Calu3 (cell line): Measurements from ENCODE around the gene ZDHHC18. TPM values are rescaled to one million over a fixed set of nuclear protein-coding genes. Genes with fewer than 3 reads are reported as not detected.
A peak's percentile ranks its signal among the peaks of the same experiment; 100 is the strongest.
"Not testable (repeated sequence)": the region's sequence is repeated elsewhere in the genome, so short reads cannot be mapped to it uniquely, and the experiment has no call there.

Experiments
- BruUV-seq: library from RNA; stranded (reverse); fragments of 400-500 nt; replicated peaks from 2 replicates; lab custom pipeline; 2021; lab: Mats Ljungman, UMichigan
- CTCF ChIA-PET: fragments of 300-600 bp; sonication (Branson Sonifier 250); formaldehyde crosslinking; loops from one replicate; lab custom pipeline; 2022; ENCODE audit warnings: antibody characterized with exemption; lab: Charles Lee
- DNase-seq: peaks from one replicate; pipeline ENCODE4 v3.0.0; 2022
- H3K27ac Mint-ChIP-seq: one replicate; pipeline ENCODE4 v1.8.0; 2022; ENCODE audit warnings: mixed read lengths; ENCODE audit not compliant: unreplicated experiment
- H3K27me3 Mint-ChIP-seq: one replicate; pipeline ENCODE4 v1.8.0; 2022; ENCODE audit warnings: mixed read lengths; ENCODE audit not compliant: unreplicated experiment
- H3K36me3 Mint-ChIP-seq: one replicate; pipeline ENCODE4 v1.8.0; 2022; ENCODE audit warnings: mild to moderate bottlenecking, moderate library complexity, mixed read lengths; ENCODE audit not compliant: insufficient read depth, unreplicated experiment
- H3K4me1 Mint-ChIP-seq: one replicate; pipeline ENCODE4 v1.8.0; 2022; ENCODE audit warnings: mild to moderate bottlenecking, low read depth, mixed read lengths; ENCODE audit not compliant: unreplicated experiment
- H3K4me3 Mint-ChIP-seq: one replicate; pipeline ENCODE4 v1.8.0; 2022; ENCODE audit warnings: mild to moderate bottlenecking, low read depth, moderate library complexity, mixed read lengths; ENCODE audit not compliant: unreplicated experiment
- H3K9me3 Mint-ChIP-seq: one replicate; pipeline ENCODE4 v1.8.0; 2022; ENCODE audit warnings: low read depth, mixed read lengths; ENCODE audit not compliant: unreplicated experiment
- CTCF ChIP-seq: fragments of 200-600 bp; IDR thresholded peaks from one replicate; pipeline ENCODE4 v1.8.0; 2022; ENCODE audit warnings: antibody characterized with exemption; ENCODE audit not compliant: unreplicated experiment
- intact Hi-C: fragments of 100-400 bp; cut with micrococcal nuclease; formaldehyde crosslinking; loops from one replicate; pipeline ENCODE4 v1.10.0; 2022; ENCODE audit not compliant: unreplicated experiment
- total RNA-seq: library from RNA; stranded (reverse); gene quantifications from 2 replicates; pipeline ENCODE4 v1.2.3, GENCODE V29; 2022

Gene ZDHHC18
- total RNA-seq, 1 experiment from 2014 or later, result 21.8 TPM

- BruUV-seq, result no TSS peak
- no peaks in the 10 kb centered on the region for H3K9me3 Mint-ChIP-seq
- no peak for DNase-seq
- no peak overlapping the region for H3K27ac Mint-ChIP-seq
- intact Hi-C loops, result no loop called here
- no peak for TF ChIP-seq CTCF
- CTCF ChIA-PET, result no interaction called here
- no peak overlapping the region for H3K4me3 Mint-ChIP-seq
- H3K4me1 Mint-ChIP-seq, result peaks cover 14% of the 10 kb centered on the region
- peaks cover 21% of the 10 kb centered on the region for H3K36me3 Mint-ChIP-seq
- no peaks in the 10 kb centered on the region for H3K27me3 Mint-ChIP-seq
Observed at GRCh38 chr1:26792924-26793323, 33.6 kb upstream of the ZDHHC18 start.

DNA sequence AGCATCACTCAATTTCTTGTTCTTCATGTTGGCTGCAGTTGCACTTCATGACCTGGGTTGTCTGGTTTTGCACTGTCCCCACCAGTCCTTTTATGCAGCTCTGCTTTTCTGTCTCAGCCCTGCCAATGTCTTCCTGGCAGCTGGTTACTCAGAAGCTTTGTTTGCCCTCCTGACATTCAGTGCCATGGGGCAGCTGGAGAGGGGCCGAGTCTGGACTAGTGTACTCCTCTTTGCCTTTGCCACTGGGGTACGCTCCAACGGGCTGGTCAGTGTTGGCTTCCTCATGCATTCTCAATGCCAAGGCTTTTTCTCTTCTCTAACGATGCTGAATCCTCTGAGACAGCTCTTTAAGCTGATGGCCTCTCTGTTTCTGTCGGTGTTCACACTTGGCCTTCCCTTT lies 32.1 kb upstream of the ZDHHC18 start:
- H3K4me1 Mint-ChIP-seq, result peaks cover 2% of the 10 kb centered on the region
- no peaks in the 10 kb centered on the region for H3K27me3 Mint-ChIP-seq
- no peak overlapping the region for H3K4me3 Mint-ChIP-seq
- peaks cover 6% of the 10 kb centered on the region for H3K36me3 Mint-ChIP-seq
- CTCF ChIA-PET, result no interaction called here
- H3K27ac Mint-ChIP-seq, result no peak overlapping the region
- intact Hi-C loops, result no loop called here
- H3K9me3 Mint-ChIP-seq, result no peaks in the 10 kb centered on the region
- no TSS peak for BruUV-seq
- no peak for DNase-seq
- no peak for TF ChIP-seq CTCF

DNA sequence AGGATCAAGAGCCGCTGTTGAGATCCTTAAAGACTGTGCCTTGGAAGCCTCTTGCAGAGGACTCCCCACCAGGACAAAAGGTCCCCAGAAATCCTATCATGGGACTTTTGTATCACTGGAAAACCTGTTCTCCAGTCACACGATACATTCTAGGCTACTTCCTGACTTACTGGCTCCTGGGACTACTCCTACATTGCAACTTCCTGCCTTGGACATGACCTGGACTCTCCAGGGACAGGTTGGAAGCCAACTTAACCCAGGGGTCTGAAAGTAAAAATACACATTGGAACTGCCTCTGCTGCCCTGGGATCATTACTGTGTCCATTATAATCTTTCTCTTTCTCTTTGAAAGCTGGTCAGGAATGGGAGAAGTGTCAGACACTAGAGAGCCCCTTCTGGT lies 28.9 kb upstream of the ZDHHC18 start:
- Mint-ChIP-seq H3K9me3 (no peaks in the 10 kb centered on the region), H3K27me3 (no peaks in the 10 kb centered on the region), H3K36me3 (peaks cover 6% of the 10 kb centered on the region), H3K4me1 (no peaks in the 10 kb centered on the region), H3K4me3 (no peak overlapping the region), H3K27ac (no peak overlapping the region)
- DNase-seq, result no peak
- BruUV-seq, result no TSS peak
- intact Hi-C loops, result no loop called here
- CTCF ChIA-PET, result no interaction called here
- TF ChIP-seq CTCF, result no peak

DNA sequence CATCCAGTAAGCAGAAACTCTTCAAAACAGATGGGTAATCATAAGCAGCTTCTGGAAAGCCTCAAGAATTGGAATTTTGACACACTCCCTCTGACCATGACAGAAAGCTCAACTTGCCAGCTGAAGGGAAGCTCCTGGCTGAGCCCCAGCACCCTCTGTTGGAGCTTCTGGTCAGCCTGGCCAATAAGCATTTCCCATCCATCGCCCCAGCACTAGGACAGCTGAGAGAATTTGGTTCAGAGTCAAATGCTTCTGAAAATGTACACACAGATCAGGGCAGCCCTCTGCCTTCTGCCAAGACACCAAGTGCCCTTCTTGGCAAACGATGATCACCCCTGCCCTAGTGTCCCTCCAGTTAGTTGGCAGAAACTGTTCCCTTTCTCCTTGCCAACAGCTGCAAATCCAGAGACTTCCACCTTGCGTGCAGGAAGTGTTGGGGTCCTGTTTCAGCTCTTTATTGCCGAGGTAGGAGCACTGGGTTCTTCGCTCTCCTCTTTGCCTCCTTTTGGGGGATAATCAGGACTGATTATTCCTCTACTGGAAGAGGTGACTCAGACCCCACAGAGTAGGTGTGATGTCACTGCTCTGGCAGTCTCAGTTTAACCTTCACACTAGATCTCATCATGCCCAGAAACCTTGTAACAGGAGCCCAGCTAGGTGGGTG lies 26.9 kb upstream of the ZDHHC18 start:
- DNase-seq, result peak; percentile 25
- Mint-ChIP-seq H3K9me3 (no peaks in the 10 kb centered on the region), H3K4me1 (no peaks in the 10 kb centered on the region), H3K27me3 (no peaks in the 10 kb centered on the region), H3K4me3 (no peak overlapping the region), H3K36me3 (peaks cover 2% of the 10 kb centered on the region), H3K27ac (no peak overlapping the region)
- intact Hi-C loops, result no loop called here
- TF ChIP-seq CTCF, result no peak
- CTCF ChIA-PET, result interaction anchor here (1.0 to 2.1 kb wide), 4 partner anchors 10 to 197 kb away, joined by 3 to 8 read pairs (median 5); no protein-coding TSS in a partner anchor
- BruUV-seq, result no TSS peak

DNA sequence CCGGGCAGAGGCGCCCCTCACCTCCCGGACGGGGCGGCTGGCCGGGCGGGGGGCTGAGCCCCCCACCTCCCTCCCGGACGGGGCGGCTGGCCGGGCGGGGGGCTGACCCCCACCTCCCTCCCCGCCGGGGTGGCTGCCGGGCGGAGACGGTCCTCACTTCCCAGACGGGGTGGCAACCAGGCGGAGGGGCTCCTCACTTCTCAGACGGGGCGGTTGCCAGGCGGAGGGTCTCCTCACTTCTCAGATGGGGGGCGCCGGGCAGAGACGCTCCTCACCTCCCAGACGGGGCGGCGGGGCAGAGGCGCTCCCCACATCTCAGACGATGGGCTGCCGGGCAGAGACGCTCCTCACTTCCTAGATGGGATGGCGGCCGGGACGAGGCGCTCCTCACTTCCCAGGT lies 22.6 kb upstream of the ZDHHC18 start:
- H3K4me3 Mint-ChIP-seq, CTCF ChIA-PET, DNase-seq, H3K27me3 Mint-ChIP-seq, H3K27ac Mint-ChIP-seq, H3K4me1 Mint-ChIP-seq, H3K36me3 Mint-ChIP-seq, H3K9me3 Mint-ChIP-seq, BruUV-seq, intact Hi-C loops: not testable (repeated sequence)
